Activated T-helper 1 cell treated with anti-CD3 and anti-CD28 coated beads, Interleukin-12 subunit alpha, Interleukin-12 subunit beta, Interleukin-2, Interleukin-4 antibody, amounts not matched to agents 30 ng/mL and 10 ng/mL and 1 ng/mL, durations not matched to agents 14 hours and 24 hours and 36 hours (primary cell): ENCODE measurements around the gene MEX3D. TPM values are rescaled to one million over a fixed set of nuclear protein-coding genes. Genes with fewer than 3 reads are reported as not detected.
"Not testable (repeated sequence)": the region's sequence is repeated elsewhere in the genome, so short reads cannot be mapped to it uniquely, and the experiment has no call there.

ENCODE experiments used
- DNase-seq: peaks from one replicate; pipeline ENCODE4 v3.0.0; 2021; ENCODE audit warnings: low spot score
- H3K27ac Mint-ChIP-seq: one replicate; pipeline ENCODE4 v1.8.0; 2021; ENCODE audit warnings: mild to moderate bottlenecking, mixed read lengths
- H3K27me3 Mint-ChIP-seq: one replicate; pipeline ENCODE4 v1.8.0; 2022; ENCODE audit warnings: mild to moderate bottlenecking, moderate library complexity, mixed read lengths; ENCODE audit not compliant: insufficient read depth
- H3K36me3 Mint-ChIP-seq: one replicate; pipeline ENCODE4 v1.8.0; 2021; ENCODE audit warnings: low read depth, mixed read lengths
- H3K4me1 Mint-ChIP-seq: one replicate; pipeline ENCODE4 v1.8.0; 2021; ENCODE audit warnings: low read depth, mixed read lengths
- H3K4me3 Mint-ChIP-seq: one replicate; pipeline ENCODE4 v1.8.0; 2021; ENCODE audit warnings: mild to moderate bottlenecking, moderate library complexity, mixed read lengths
- H3K9me3 Mint-ChIP-seq: one replicate; pipeline ENCODE4 v1.8.0; 2021; ENCODE audit warnings: mixed read lengths
- intact Hi-C: fragments of 100-400 bp; cut with micrococcal nuclease; formaldehyde crosslinking; loops from one replicate; pipeline ENCODE4 v1.15.1; 2024
- total RNA-seq: library from RNA; stranded (reverse); gene quantifications from 2 replicates; pipeline ENCODE4 v1.2.3, GENCODE V29; 2022

MEX3D gene
- total RNA-seq, 1 donor from 2014 or later = 14.6 TPM

- Mint-ChIP-seq H3K36me3 (no peaks in the 10 kb centered on the region), H3K4me1 (no peaks in the 10 kb centered on the region), H3K4me3 (no peak overlapping the region), H3K27ac (no peak overlapping the region), H3K9me3 (no peaks in the 10 kb centered on the region), H3K27me3 (peaks cover 16% of the 10 kb centered on the region)
- intact Hi-C loops = no loop called here
- no peak for DNase-seq
Observed at GRCh38 chr19:1525343-1525742, 42.8 kb downstream of the MEX3D start.

DNA sequence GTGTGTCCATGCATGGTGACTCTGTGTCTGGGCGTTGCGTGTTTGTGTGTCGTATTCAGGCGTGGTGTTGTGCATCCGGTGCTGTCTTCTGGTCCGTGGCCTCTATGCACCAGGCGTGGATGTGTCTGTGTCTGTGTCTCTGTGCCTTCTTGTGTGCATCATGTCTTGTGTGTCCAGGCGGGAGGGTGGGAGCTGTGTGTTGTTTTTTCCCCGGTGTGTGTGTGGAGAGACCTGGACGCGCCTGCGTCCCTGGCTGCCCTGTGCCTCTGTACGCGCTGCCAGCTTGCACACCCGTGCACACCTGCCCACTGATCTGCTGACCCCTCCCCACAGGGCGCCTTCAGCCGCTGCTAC lies 43.2 kb downstream of the MEX3D start:
- Mint-ChIP-seq H3K9me3 (no peaks in the 10 kb centered on the region), H3K27me3 (peaks cover 16% of the 10 kb centered on the region), H3K4me1 (no peaks in the 10 kb centered on the region), H3K4me3 (no peak overlapping the region), H3K27ac (no peak overlapping the region), H3K36me3 (no peaks in the 10 kb centered on the region)
- no peak for DNase-seq
- intact Hi-C loops = no loop called here

DNA sequence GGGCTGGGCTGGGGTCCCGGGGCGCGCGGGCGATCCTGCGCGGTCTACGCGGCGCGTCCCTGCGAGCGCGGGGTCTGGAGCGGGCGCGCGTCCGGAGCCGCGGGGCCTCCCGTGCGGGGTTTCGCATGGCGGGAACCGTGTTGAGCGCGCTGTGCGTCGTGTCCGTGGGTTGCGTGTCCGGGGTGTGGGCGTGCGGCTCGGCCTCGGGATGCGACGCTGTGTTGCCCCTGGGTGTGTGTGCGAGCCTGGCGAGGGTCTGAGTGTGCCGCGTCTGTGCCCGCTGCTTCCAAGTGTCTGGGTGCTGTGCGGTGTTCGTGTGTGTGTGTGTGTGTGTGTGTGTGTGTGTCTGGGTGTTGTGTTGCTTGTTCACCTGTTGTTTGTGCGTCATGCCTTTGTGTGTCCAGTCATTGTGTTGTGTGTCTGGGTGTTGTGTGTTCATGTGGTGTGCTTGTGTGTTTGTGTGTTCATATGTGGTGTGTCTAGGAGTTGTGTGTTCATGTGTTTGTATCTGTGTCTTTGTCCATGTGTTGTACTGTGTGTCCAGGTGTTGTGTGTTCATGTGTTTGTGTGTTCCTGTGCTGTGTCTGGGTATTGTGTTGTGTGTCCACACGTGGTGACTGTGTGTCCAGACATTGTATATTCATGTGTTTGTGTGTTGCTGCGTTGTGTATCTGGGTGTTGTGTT lies 43.7 kb downstream of the MEX3D start:
- intact Hi-C loops = no loop called here
- Mint-ChIP-seq H3K9me3 (no peaks in the 10 kb centered on the region), H3K4me1 (no peaks in the 10 kb centered on the region), H3K27ac (no peak overlapping the region), H3K27me3 (peaks cover 16% of the 10 kb centered on the region), H3K4me3 (no peak overlapping the region), H3K36me3 (no peaks in the 10 kb centered on the region)
- DNase-seq = no peak

DNA sequence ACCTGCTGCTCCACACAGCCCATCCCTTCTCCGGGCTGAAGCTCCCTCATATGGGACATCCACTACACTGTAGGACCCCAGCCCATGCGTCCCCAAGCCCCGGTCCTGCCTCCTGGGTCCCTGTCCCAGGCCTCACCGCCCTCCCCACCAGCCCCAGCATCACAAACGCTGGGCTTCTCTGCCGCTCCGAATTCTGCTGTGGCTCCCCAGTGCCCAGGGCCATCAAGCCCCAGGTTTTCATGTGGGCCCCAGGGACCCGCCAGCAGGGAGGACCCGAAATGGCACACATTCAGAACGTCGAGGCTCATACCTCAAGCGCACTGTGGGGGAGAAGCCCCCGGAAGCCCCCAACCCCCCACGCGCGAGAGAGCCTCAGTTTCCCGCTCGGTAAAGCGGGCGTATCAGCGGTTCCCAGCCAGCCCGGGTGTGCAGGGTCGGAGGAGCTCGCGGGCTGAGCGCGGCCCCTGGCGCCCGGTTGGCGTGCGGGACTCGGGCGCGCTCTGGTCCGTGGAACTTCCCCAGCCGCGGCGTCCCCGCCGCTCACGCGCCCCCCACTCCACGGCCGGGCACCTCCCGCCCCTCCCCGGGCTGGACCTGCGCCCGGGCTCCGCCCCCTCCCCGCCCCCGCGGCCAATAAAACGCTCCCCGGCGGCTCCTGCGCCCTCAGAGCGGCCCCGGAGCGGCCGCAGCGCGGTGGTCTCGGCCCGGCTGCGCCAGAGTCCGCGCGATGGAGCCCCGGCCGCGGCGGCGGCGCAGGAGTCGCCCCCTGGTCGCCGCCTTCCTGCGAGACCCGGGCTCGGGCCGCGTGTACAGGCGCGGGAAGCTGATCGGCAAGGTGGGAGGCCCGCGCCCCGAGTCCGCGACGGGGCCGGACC lies 44.5 kb downstream of the MEX3D start, which contains the start of gene PLK5:
PLK5 (plus strand) TSS at position 666 of the 875 bp plus-strand sequence. CDS start 2,920 bp downstream, outside the sequence.
- Mint-ChIP-seq H3K27ac (no peak within 1 kb of the TSS), H3K36me3 (no peaks in the 10 kb centered on the region), H3K9me3 (no peaks in the 10 kb centered on the region), H3K4me3 (no peak within 1 kb of the TSS), H3K4me1 (no peaks in the 10 kb centered on the region), H3K27me3 (peaks cover 16% of the 10 kb centered on the region)
- intact Hi-C loops = no loop called here
- DNase-seq = no peak

DNA sequence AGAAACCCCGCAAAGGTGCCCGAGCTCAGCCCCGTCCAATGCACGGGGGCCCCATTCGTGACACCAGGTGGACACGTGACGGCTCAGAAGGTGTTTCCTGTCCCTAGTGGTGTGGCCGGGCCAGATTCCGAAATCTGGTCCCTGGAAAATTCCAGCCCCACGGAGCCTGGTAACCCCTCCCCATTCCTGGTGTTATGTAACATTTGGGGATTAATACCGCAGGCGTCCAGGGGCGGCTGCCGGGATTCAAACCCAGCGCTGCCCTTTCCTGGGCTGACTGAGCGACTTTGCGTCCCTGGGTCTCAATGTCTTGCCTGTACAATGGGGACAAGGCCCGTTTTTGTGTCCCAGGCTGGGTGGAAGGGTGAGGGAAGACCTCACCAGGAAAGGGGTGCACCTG lies 45.3 kb downstream of the MEX3D start:
- no peak for DNase-seq
- intact Hi-C loops = no loop called here
- no peak overlapping the region for H3K4me3 Mint-ChIP-seq
- H3K27me3 Mint-ChIP-seq = peaks cover 16% of the 10 kb centered on the region
- no peak overlapping the region for H3K27ac Mint-ChIP-seq
- H3K9me3 Mint-ChIP-seq = no peaks in the 10 kb centered on the region
- H3K36me3 Mint-ChIP-seq = no peaks in the 10 kb centered on the region
- no peaks in the 10 kb centered on the region for H3K4me1 Mint-ChIP-seq

GRCh38 chr19:1522061-1522460 lies 46.1 kb downstream of the MEX3D start:
- no peak overlapping the region for H3K27ac Mint-ChIP-seq
- H3K4me3 Mint-ChIP-seq = no peak overlapping the region
- peaks cover 16% of the 10 kb centered on the region for H3K27me3 Mint-ChIP-seq
- DNase-seq = no peak
- intact Hi-C loops = no loop called here
- no peaks in the 10 kb centered on the region for H3K9me3 Mint-ChIP-seq
- no peaks in the 10 kb centered on the region for H3K4me1 Mint-ChIP-seq
- no peaks in the 10 kb centered on the region for H3K36me3 Mint-ChIP-seq

DNA sequence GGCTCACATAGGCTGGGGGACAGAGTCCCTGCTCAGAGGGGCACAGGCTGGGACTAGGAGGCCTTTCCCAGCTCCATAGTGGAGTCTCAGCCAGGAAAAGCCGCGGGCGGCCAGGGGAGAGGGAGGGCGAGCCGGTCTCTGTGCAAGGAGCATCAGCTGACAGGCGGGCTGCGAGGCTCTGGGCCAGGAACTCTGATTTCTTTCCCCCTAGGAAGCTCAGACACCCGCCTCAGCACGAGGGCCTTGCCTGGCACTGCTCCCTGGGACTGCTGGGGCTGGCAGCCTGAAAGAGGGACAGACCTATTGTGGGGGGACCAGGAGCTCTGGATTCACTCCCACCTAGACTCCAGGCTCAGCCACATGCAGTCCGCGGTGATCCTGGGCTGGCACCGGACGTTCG lies 46.5 kb downstream of the MEX3D start:
- H3K4me3 Mint-ChIP-seq = no peak overlapping the region
- DNase-seq = no peak
- peaks cover 16% of the 10 kb centered on the region for H3K27me3 Mint-ChIP-seq
- H3K4me1 Mint-ChIP-seq = no peaks in the 10 kb centered on the region
- no peaks in the 10 kb centered on the region for H3K36me3 Mint-ChIP-seq
- H3K27ac Mint-ChIP-seq = no peak overlapping the region
- intact Hi-C loops = no loop called here
- H3K9me3 Mint-ChIP-seq = no peaks in the 10 kb centered on the region

- H3K27me3 Mint-ChIP-seq = peaks cover 16% of the 10 kb centered on the region
- DNase-seq = no peak
- intact Hi-C loops = no loop called here
- H3K27ac Mint-ChIP-seq = no peak overlapping the region
- no peak overlapping the region for H3K4me3 Mint-ChIP-seq
- H3K36me3 Mint-ChIP-seq = no peaks in the 10 kb centered on the region
- no peaks in the 10 kb centered on the region for H3K4me1 Mint-ChIP-seq
- H3K9me3 Mint-ChIP-seq = no peaks in the 10 kb centered on the region
Observed at GRCh38 chr19:1520203-1520780, 47.8 kb downstream of the MEX3D start.

- H3K27ac Mint-ChIP-seq, DNase-seq, H3K36me3 Mint-ChIP-seq, H3K9me3 Mint-ChIP-seq, H3K4me1 Mint-ChIP-seq, H3K4me3 Mint-ChIP-seq, intact Hi-C loops: not testable (repeated sequence)
- H3K27me3 Mint-ChIP-seq = peaks cover 14% of the 10 kb centered on the region
Observed at GRCh38 chr19:1519802-1520201, 48.3 kb downstream of the MEX3D start.

DNA sequence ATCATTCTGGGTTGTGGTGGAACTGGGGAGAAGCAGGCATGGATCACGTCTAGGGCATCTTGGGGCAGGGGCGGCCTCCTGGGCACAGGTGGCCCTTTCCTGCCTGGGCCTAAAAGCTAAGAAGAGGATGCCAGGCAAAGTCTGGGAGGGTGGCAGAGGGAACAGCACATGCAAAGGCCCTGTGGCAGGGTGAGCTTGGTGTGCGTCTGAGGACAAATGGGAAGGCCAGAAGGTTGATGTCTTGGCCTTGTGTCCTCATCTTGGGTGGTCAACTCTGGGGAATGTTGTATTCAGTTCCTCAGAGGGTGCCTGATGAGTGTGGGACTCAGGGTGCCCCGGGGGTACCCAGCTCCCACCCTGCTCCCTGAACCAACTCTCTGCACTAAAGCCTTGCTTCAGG lies 49.7 kb downstream of the MEX3D start:
- DNase-seq = no peak
- intact Hi-C loops = no loop called here
- Mint-ChIP-seq H3K9me3 (no peaks in the 10 kb centered on the region), H3K27me3 (peaks cover 9% of the 10 kb centered on the region), H3K4me1 (no peaks in the 10 kb centered on the region), H3K4me3 (no peak overlapping the region), H3K36me3 (no peaks in the 10 kb centered on the region), H3K27ac (no peak overlapping the region)

DNA sequence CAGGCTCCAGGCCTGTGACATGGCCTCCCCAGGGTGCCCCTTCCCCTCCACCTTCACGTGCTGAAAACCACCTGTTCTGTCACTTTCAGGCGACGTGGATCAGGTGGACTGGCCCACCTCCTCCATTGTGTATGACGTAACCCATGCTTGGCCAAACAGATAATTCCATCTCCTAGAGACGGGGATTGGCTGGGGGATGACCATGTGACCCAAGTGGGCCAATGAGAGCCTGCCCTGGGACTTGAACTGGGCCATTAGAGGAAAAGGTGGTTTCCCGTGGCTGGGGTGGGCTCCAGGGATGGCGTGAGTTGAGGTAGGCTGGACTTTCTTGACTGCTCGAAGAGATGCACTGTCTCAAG lies 51.8 kb downstream of the MEX3D start:
- intact Hi-C loops = no loop called here
- Mint-ChIP-seq H3K27me3 (peaks cover 2% of the 10 kb centered on the region), H3K9me3 (no peaks in the 10 kb centered on the region), H3K36me3 (no peaks in the 10 kb centered on the region), H3K27ac (no peak overlapping the region), H3K4me1 (no peaks in the 10 kb centered on the region), H3K4me3 (no peak overlapping the region)
- no peak for DNase-seq

DNA sequence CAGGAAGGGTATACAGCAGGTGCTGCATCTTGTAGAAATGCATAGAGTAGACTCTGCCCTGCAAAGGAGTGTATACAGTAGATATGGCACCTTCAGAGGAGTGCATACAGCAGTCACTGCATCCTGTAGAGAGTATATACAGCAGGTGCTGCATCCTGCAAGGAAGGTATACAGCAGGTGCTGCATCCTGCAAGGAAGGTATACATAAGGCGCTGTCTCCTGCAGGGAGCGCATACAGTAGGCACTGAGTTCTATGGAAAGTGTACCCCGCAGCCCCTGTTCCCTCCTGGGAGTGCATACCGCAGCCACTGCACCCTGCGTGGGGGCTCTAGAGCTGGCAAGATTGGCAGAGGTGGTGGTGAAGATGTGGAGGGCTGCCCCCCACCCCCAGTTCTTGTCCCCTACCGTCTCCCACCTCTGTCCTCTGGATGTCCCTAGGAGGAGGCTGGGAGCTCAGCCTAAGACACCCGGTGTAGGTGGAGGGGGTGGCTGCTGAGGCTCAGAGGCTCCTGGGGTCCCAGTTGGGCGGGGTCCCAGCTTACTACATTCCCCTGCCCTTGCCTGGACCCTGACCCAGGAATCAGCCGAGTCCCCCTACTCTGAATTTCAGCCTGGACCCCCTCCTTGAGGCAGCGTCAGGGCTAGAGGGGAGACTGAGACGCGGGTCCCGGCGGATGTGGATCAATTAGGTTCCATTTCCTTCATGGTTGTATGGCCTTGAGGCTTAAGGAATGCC lies 53.0 kb downstream of the MEX3D start:
- no peak for DNase-seq
- no peaks in the 10 kb centered on the region for H3K36me3 Mint-ChIP-seq
- no peaks in the 10 kb centered on the region for H3K9me3 Mint-ChIP-seq
- H3K4me3 Mint-ChIP-seq = no peak overlapping the region
- no peak overlapping the region for H3K27ac Mint-ChIP-seq
- peaks cover 8% of the 10 kb centered on the region for H3K27me3 Mint-ChIP-seq
- intact Hi-C loops = loop anchor here (5.0 kb wide), 1 partner anchor 238 kb away; the partner anchor contains the start of gene FAM174C
- no peaks in the 10 kb centered on the region for H3K4me1 Mint-ChIP-seq

DNA sequence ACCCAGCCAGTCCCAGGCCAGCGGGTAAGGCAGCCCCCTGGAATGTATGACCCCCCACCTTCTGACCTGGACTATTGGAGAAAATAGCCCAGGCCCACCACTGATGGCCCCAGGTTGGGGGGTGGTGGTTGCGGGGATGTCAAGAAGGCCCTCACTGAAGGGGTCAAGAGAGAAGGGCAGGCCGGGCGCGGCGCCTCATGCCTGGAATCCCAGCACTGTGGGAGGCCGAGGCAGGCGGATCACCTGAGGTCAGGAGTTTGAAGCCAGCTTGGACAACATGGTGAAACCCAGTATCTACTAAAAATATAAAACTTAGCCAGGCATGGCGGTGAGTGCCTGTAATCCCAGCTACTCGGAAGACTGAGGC lies 53.8 kb downstream of the MEX3D start:
- Mint-ChIP-seq H3K36me3 (no peaks in the 10 kb centered on the region), H3K9me3 (no peaks in the 10 kb centered on the region), H3K27me3 (peaks cover 12% of the 10 kb centered on the region), H3K27ac (no peak overlapping the region), H3K4me3 (no peak overlapping the region), H3K4me1 (no peaks in the 10 kb centered on the region)
- intact Hi-C loops = loop anchor here (5.0 kb wide), 1 partner anchor 237 kb away; the partner anchor contains the start of gene FAM174C
- no peak for DNase-seq
